ENCODE data around the gene GUCY2F.

GRCh38 chrX:109472939-109473735 lies 8.7 kb downstream of the GUCY2F start:
- TF ChIP-seq CTCF (IDR thresholded peaks at IDR 0.05) (no peak), POLR2A (IDR thresholded peaks at IDR 0.05) (no peak)
